Stomach (tissue), 9 donors: Measurements from ENCODE around the gene ICOS. TPM values are rescaled to one million over a fixed set of nuclear protein-coding genes. Genes with fewer than 3 reads are reported as not detected.

Source experiments
- DNase-seq, 2 donors: peaks; one replicate each; pipeline versions ENCODE4 v3.0.0 to v3.0.0-alpha.2; 2013 to 2019
- H3K27ac ChIP-seq, 5 donors: fragments of 200-600 bp in 4 of 5; sonication (generic) in 4 of 5; one replicate each; pipeline ENCODE4 v1.5.1; 2013 to 2019; ENCODE audit warnings: mild to moderate bottlenecking in 1 of 5, moderate library complexity in 1 of 5
- H3K27me3 ChIP-seq, 3 donors: fragments of 200-600 bp; sonication (generic); one replicate each; pipeline ENCODE4 v1.5.1; 2017 to 2019; ENCODE audit warnings: mixed run types in 1 of 3
- H3K36me3 ChIP-seq, 4 donors: fragments of 200-600 bp; sonication (generic); 1 replicate in 3 of 4; 2 replicates in 1 of 4; pipeline ENCODE4 v1.5.1; 2016 to 2019
- H3K4me1 ChIP-seq, 4 donors: fragments of 200-600 bp; sonication (generic); one replicate each; pipeline ENCODE4 v1.5.1; 2016 to 2019
- H3K4me3 ChIP-seq, 4 donors: fragments of 200-600 bp; sonication (generic) in 3 of 4; one replicate each; pipeline ENCODE4 v1.5.1; 2016 to 2019; ENCODE audit warnings: mild to moderate bottlenecking in 1 of 4
- H3K9me3 ChIP-seq, 4 donors: fragments of 200-600 bp; sonication (generic); one replicate each; pipeline ENCODE4 v1.5.1; 2016 to 2019
- CTCF ChIP-seq, 7 experiments: fragments of 450-650 bp in 4 of 7; fragments of 200-600 bp in 3 of 7; sonication (generic) in 3 of 7; IDR thresholded peaks; one replicate each; pipeline ENCODE4 v1.5.1; 2016 to 2019; ENCODE audit warnings: antibody characterized with exemption in 7 of 7, control low read depth in 2 of 7, mild to moderate bottlenecking in 1 of 7
- EP300 ChIP-seq: sonication (generic); formaldehyde crosslinking; IDR thresholded peaks from one replicate; pipeline ENCODE4 v1.6.1; 2017; ENCODE audit warnings: antibody characterized with exemption
- POLR2A ChIP-seq, 4 donors: fragments of 450-650 bp; IDR thresholded peaks; one replicate each; pipeline ENCODE4 v1.6.1; 2016; ENCODE audit warnings: antibody characterized with exemption in 4 of 4, control low read depth in 2 of 4, mild to moderate bottlenecking in 1 of 4, moderate library complexity in 1 of 4
- POLR2AphosphoS5 ChIP-seq, 3 donors: sonication (generic); formaldehyde crosslinking; IDR thresholded peaks; one replicate each; pipeline ENCODE4 v1.6.1; 2016; ENCODE audit warnings: antibody characterized with exemption in 3 of 3
- WGBS, 5 donors: extraction: QIAGEN DNeasy Blood & Tissue Kit in 3 of 5; methylation state at CpG; one replicate each; pipeline versions ENCODE4 v1.1.5 to v1.1.7; 2013 to 2018; 5-methylcytosine and 5-hydroxymethylcytosine counted together
- intact Hi-C: fragments of 100-400 bp; cut with DNase I; formaldehyde crosslinking; loops from one replicate; pipeline ENCODE4 v1.15.1; 2023; ENCODE audit warnings: low total_unique reads
- polyA plus RNA-seq, 3 donors: library from polyadenylated mRNA; stranded (reverse); fragments of 200-250 nt; gene quantifications; one replicate each; pipeline ENCODE4 v1.2.3, GENCODE V29; 2013
- total RNA-seq, 5 donors: library from RNA; depleted of rRNA; stranded (reverse); fragments of >200 nt; gene quantifications; one replicate each; pipeline versions ENCODE4 v1.1.0 to v1.2.3, GENCODE V29; 2014 to 2016
- donor health status: healthy with polysubstance abuse.
- donor health status: Bipolar disorder and iron deficiency.
- donor health status: healthy.

The ICOS gene
- total and polyA plus RNA-seq, 8 donors: 0.29 to 9.3 (median 0.33) TPM; not detected in 3

- no peak for DNase-seq
- intact Hi-C loops: no loop called here
- Histone ChIP-seq H3K27me3 (no peaks in the 10 kb centered on the region), H3K9me3 (peaks cover 9 to 24% (median 19%) of the 10 kb centered on the region in 4 donors), H3K36me3 (no peaks in the 10 kb centered on the region), H3K27ac (no peak overlapping the region), H3K4me1 (peaks cover 0 to 20% (median 13%) of the 10 kb centered on the region in 4 donors), H3K4me3 (no peak overlapping the region)
- TF ChIP-seq POLR2AphosphoS5 (IDR thresholded peaks at IDR 0.05) (no peak), EP300 (no peak), POLR2A (IDR thresholded peaks at IDR 0.05) (no peak), CTCF (IDR thresholded peaks at IDR 0.05) (no peak)
Observed at GRCh38 chr2:203905656-203906055, 30.9 kb upstream of the ICOS start.

- Histone ChIP-seq H3K36me3 (no peaks in the 10 kb centered on the region), H3K4me3 (no peak overlapping the region), H3K27ac (peak overlapping the region in 1 of 5 donors; percentile 20), H3K9me3 (peaks cover 0 to 2% (median under 1%) of the 10 kb centered on the region in 4 donors), H3K27me3 (no peaks in the 10 kb centered on the region), H3K4me1 (peaks cover 0 to 20% (median 13%) of the 10 kb centered on the region in 4 donors)
- TF ChIP-seq POLR2AphosphoS5 (IDR thresholded peaks at IDR 0.05): no peak
- no peak for TF ChIP-seq POLR2A (IDR thresholded peaks at IDR 0.05)
- TF ChIP-seq CTCF (IDR thresholded peaks at IDR 0.05): no peak
- TF ChIP-seq EP300: no peak
- intact Hi-C loops: no loop called here
- DNase-seq: peak in 1 of 2 donors; percentile 40
- 76 to 90% (median 80%) methylated on average over 6 of the region's 6 CpGs for WGBS, 5 donors
Observed at GRCh38 chr2:203908066-203908796, 28.3 kb upstream of the ICOS start.

GRCh38 chr2:203908797-203909185, 27.8 kb upstream of the ICOS start:
- 41 to 46% (median 43%) methylated on average over 3 of the region's 3 CpGs for whole genome bisulfite sequencing, 5 donors
- Histone ChIP-seq H3K4me3 (no peak overlapping the region), H3K36me3 (no peaks in the 10 kb centered on the region), H3K4me1 (peaks cover 0 to 20% (median 13%) of the 10 kb centered on the region in 4 donors), H3K27ac (peak overlapping the region in 3 of 5 donors; percentile 20 to 28 (median 26)), H3K27me3 (no peaks in the 10 kb centered on the region), H3K9me3 (no peaks in the 10 kb centered on the region)
- intact Hi-C loops: no loop called here
- TF ChIP-seq EP300: no peak
- no peak for TF ChIP-seq POLR2A (IDR thresholded peaks at IDR 0.05)
- no peak for TF ChIP-seq CTCF (IDR thresholded peaks at IDR 0.05)
- no peak for TF ChIP-seq POLR2AphosphoS5 (IDR thresholded peaks at IDR 0.05)
- no peak for DNase-seq

- Histone ChIP-seq H3K36me3 (no peaks in the 10 kb centered on the region), H3K27ac (peak overlapping the region in 3 of 5 donors; percentile 20 to 28 (median 26)), H3K4me1 (peaks cover 0 to 27% (median 13%) of the 10 kb centered on the region in 4 donors), H3K9me3 (no peaks in the 10 kb centered on the region), H3K4me3 (peak overlapping the region in 2 of 4 donors; percentile 23 to 28), H3K27me3 (no peaks in the 10 kb centered on the region)
- WGBS, 5 donors: 7 to 20% (median 15%) methylated on average over 8 of the region's 8 CpGs
- intact Hi-C loops: no loop called here
- TF ChIP-seq CTCF (IDR thresholded peaks at IDR 0.05) (peak in 5 of 7 experiments; percentile 47 to 79 (median 70)), POLR2AphosphoS5 (IDR thresholded peaks at IDR 0.05) (no peak)
- DNase-seq: peak in 1 of 2 donors; percentile 79
Observed at GRCh38 chr2:203909261-203909967, 27.1 kb upstream of the ICOS start.
